GM23338 (cell line): ENCODE data around the gene AOC2. TPM values are rescaled to one million over a fixed set of nuclear protein-coding genes. Genes with fewer than 3 reads are reported as not detected.
"Not testable (repeated sequence)": the region's sequence is repeated elsewhere in the genome, so short reads cannot be mapped to it uniquely, and the experiment has no call there.

ENCODE experiments used
- ATAC-seq: fragments of 200-7000 bp; cut with Tn5 transposase; 3 replicates; pipeline ENCODE4 v1.9.1; 2020
- DNase-seq: peaks from one replicate; pipeline ENCODE4 v3.0.0-alpha.2; 2015; ENCODE audit warnings: low spot score
- H2AFZ ChIP-seq: fragments of 200-600 bp; sonication (generic); 2 replicates; pipeline ENCODE4 v1.8.0; 2016; ENCODE audit warnings: antibody characterized with exemption, mild to moderate bottlenecking, moderate library complexity
- H3F3A ChIP-seq: fragments of 200-600 bp; sonication (generic); replicated peaks from 2 replicates; pipeline ENCODE4 v1.8.0; 2017; ENCODE audit warnings: antibody characterized with exemption, mixed run types, low read depth
- H3K27ac ChIP-seq: fragments of 200-600 bp; sonication (generic); 2 replicates; pipeline ENCODE4 v1.6.1; 2016; ENCODE audit warnings: low read depth
- H3K27me3 ChIP-seq: fragments of 200-600 bp; sonication (generic); 2 replicates; pipeline ENCODE4 v1.8.0; 2016; ENCODE audit warnings: mild to moderate bottlenecking, mixed run types, moderate library complexity; ENCODE audit not compliant: insufficient read depth
- H3K36me3 ChIP-seq: fragments of 200-600 bp; sonication (generic); 2 replicates; pipeline ENCODE4 v1.8.0; 2016; ENCODE audit warnings: mild to moderate bottlenecking; ENCODE audit not compliant: insufficient read depth
- H3K4me1 ChIP-seq: fragments of 200-600 bp; sonication (generic); 2 replicates; pipeline ENCODE4 v1.8.0; 2016; ENCODE audit warnings: mild to moderate bottlenecking, moderate library complexity; ENCODE audit not compliant: insufficient read depth
- H3K4me2 ChIP-seq: fragments of 200-600 bp; sonication (generic); 2 replicates; pipeline ENCODE4 v1.7.1; 2017; ENCODE audit warnings: mixed run types
- H3K4me3 ChIP-seq: fragments of 200-600 bp; sonication (generic); 2 replicates; pipeline ENCODE4 v1.6.1; 2016; ENCODE audit warnings: mixed run types
- H3K79me2 ChIP-seq: fragments of 200-600 bp; sonication (generic); replicated peaks from 2 replicates; pipeline ENCODE4 v1.8.0; 2017; ENCODE audit warnings: mild to moderate bottlenecking; ENCODE audit not compliant: insufficient read depth
- H3K9me2 ChIP-seq: fragments of 200-600 bp; sonication (generic); 2 replicates; pipeline ENCODE4 v1.8.0; 2017; ENCODE audit not compliant: insufficient read depth
- H4K20me1 ChIP-seq: fragments of 200-600 bp; sonication (generic); replicated peaks from 2 replicates; pipeline ENCODE4 v1.8.0; 2017; ENCODE audit warnings: mild to moderate bottlenecking; ENCODE audit not compliant: insufficient read depth
- H3K27ac Mint-ChIP-seq: 2 replicates; pipeline ENCODE4 v1.8.0; 2020; ENCODE audit warnings: inconsistent platforms, mild to moderate bottlenecking, moderate library complexity, mixed read lengths
- H3K27me3 Mint-ChIP-seq: 3 replicates; pipeline ENCODE4 v1.8.0; 2022; ENCODE audit warnings: low read depth, mild to moderate bottlenecking, moderate library complexity, mixed read lengths, inconsistent platforms; ENCODE audit not compliant: insufficient read depth, poor library complexity
- H3K36me3 Mint-ChIP-seq: 3 replicates; pipeline ENCODE4 v1.8.0; 2021; ENCODE audit warnings: low read depth, mild to moderate bottlenecking, inconsistent platforms, moderate library complexity, mixed read lengths
- H3K4me1 Mint-ChIP-seq: 3 replicates; pipeline ENCODE4 v1.8.0; 2020; ENCODE audit warnings: mild to moderate bottlenecking, inconsistent platforms, mixed read lengths
- H3K4me3 Mint-ChIP-seq: 3 replicates; pipeline ENCODE4 v1.8.0; 2021; ENCODE audit warnings: moderate library complexity, mild to moderate bottlenecking, inconsistent platforms, mixed read lengths
- H3K9me3 Mint-ChIP-seq: 3 replicates; pipeline ENCODE4 v1.8.0; 2020; ENCODE audit warnings: moderate library complexity, mild to moderate bottlenecking, inconsistent platforms, mixed read lengths
- EZH2 ChIP-seq: fragments of 200-600 bp; sonication (generic); IDR thresholded peaks from one replicate; pipeline ENCODE4 v1.8.0; 2017; ENCODE audit warnings: antibody characterized with exemption, mild to moderate bottlenecking, low read depth; ENCODE audit not compliant: unreplicated experiment
- EZH2phosphoT487 ChIP-seq: fragments of 200-600 bp; sonication (generic); IDR thresholded peaks from one replicate; pipeline ENCODE4 v1.8.1; 2018; ENCODE audit warnings: antibody characterized with exemption; ENCODE audit not compliant: unreplicated experiment
- JUNB ChIP-seq: IDR thresholded peaks from one replicate; pipeline ENCODE4 v1.6.1; 2016; ENCODE audit warnings: antibody characterized with exemption; ENCODE audit not compliant: unreplicated experiment
- NANOG ChIP-seq: IDR thresholded peaks from 2 replicates; pipeline ENCODE4 v1.6.1; 2016; ENCODE audit warnings: antibody characterized with exemption, borderline replicate concordance
- REST ChIP-seq: IDR thresholded peaks from one replicate; pipeline ENCODE4 v1.6.1; 2018; ENCODE audit warnings: antibody characterized with exemption; ENCODE audit not compliant: unreplicated experiment
- STAT1 ChIP-seq: IDR thresholded peaks from one replicate; pipeline ENCODE4 v1.6.1; 2016; ENCODE audit warnings: antibody characterized with exemption; ENCODE audit not compliant: unreplicated experiment
- ZNF114 ChIP-seq: fragments of 250-450 bp; sonication (Bioruptor Pico); IDR thresholded peaks from 2 replicates; pipeline ENCODE4 v1.5.0; 2020; ENCODE audit warnings: mild to moderate bottlenecking, moderate library complexity
- ZNF331 ChIP-seq: fragments of 250-450 bp; sonication (Bioruptor Pico); IDR thresholded peaks from 2 replicates; pipeline ENCODE4 v1.5.0; 2020; ENCODE audit warnings: low read depth, mild to moderate bottlenecking, moderate library complexity
- ZNF462 ChIP-seq: fragments of 250-450 bp; sonication (Bioruptor Pico); IDR thresholded peaks from 2 replicates; pipeline ENCODE4 v1.5.0; 2020; ENCODE audit warnings: mild to moderate bottlenecking, moderate library complexity
- polyA plus RNA-seq: library from polyadenylated mRNA; unstranded; fragments of >200 nt; fragmentation: Nextera tagmentation; extraction: Ambion mirVana; gene quantifications from 2 replicates; pipeline ENCODE4 v1.2.1, GENCODE V29; 2016
- total RNA-seq: library from RNA; depleted of rRNA; stranded (reverse); fragments of >200 nt; shearing (Covaris generic); gene quantifications from 2 replicates; pipeline ENCODE4 v1.2.3, GENCODE V29; 2014
- TF ChIP-seq, protein P1 (sequence below): IDR thresholded peaks from 2 replicates; pipeline ENCODE4 v1.6.1; 2016; ENCODE audit warnings: antibody characterized with exemption

The AOC2 gene
- total and polyA plus RNA-seq, 2 experiments from 2014 or later: 2.0 to 5.8 TPM

DNA sequence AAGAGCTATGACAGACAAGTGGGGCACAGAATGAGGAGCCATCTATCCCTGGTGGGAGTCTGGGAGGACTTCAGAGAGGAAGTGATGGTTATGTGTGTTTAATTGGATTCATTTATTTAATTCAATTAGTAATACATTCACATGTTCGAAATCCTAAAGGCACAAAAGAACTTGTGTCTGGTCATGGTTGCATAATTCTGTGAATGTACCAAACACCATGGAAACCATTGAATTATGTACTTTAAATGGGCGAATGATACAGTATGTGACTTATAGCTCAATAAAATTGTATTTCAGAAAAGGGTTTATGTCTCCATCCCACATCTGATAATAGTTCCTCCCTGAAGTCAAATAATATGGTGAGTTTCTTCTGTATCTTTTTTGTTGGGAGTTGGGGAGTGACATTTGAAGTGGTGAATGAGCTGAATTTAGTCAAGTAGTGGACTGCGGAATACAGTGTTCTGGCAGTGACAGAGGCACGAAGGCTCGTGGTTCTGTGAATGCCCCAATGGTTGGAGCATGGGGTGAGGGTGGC lies 36.5 kb downstream of the AOC2 start:
- Histone ChIP-seq H3K27ac (no peak overlapping the region), H3K4me3 (no peak overlapping the region), H3K27me3 (peaks cover 7% of the 10 kb centered on the region; the same call in 1 of the 2 replicates), H3K4me1 (peaks cover 5% of the 10 kb centered on the region; the same call in 1 of the 2 replicates), H3K79me2 (no peaks in the 10 kb centered on the region), H4K20me1 (no peaks in the 10 kb centered on the region), H2AFZ (no peak overlapping the region), H3K36me3 (no peaks in the 10 kb centered on the region), H3K4me2 (no peak overlapping the region), H3F3A (no peaks in the 10 kb centered on the region), H3K9me2 (no peaks in the 10 kb centered on the region)
- TF ChIP-seq REST: no peak
- TF ChIP-seq ZNF331 (CRISPR knock-in tag): no peak
- no peak for TF ChIP-seq ZNF462
- no peak for TF ChIP-seq NANOG
- TF ChIP-seq EZH2: no peak
- no peak for TF ChIP-seq JUNB
- TF ChIP-seq STAT1: no peak
- TF ChIP-seq EZH2phosphoT487: no peak
- TF ChIP-seq, protein P1, sequence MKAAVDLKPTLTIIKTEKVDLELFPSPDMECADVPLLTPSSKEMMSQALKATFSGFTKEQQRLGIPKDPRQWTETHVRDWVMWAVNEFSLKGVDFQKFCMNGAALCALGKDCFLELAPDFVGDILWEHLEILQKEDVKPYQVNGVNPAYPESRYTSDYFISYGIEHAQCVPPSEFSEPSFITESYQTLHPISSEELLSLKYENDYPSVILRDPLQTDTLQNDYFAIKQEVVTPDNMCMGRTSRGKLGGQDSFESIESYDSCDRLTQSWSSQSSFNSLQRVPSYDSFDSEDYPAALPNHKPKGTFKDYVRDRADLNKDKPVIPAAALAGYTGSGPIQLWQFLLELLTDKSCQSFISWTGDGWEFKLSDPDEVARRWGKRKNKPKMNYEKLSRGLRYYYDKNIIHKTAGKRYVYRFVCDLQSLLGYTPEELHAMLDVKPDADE: no peak
- no peak for TF ChIP-seq ZNF114
- ATAC-seq: no peak
- Mint-ChIP-seq H3K36me3 (no peaks in the 10 kb centered on the region), H3K9me3 (no peaks in the 10 kb centered on the region; the same call in 2 of the 3 replicates), H3K4me1 (peaks cover 15% of the 10 kb centered on the region), H3K27ac (no peak overlapping the region), H3K27me3 (peaks cover 16% of the 10 kb centered on the region), H3K4me3 (no peak overlapping the region)
- no peak for DNase-seq

DNA sequence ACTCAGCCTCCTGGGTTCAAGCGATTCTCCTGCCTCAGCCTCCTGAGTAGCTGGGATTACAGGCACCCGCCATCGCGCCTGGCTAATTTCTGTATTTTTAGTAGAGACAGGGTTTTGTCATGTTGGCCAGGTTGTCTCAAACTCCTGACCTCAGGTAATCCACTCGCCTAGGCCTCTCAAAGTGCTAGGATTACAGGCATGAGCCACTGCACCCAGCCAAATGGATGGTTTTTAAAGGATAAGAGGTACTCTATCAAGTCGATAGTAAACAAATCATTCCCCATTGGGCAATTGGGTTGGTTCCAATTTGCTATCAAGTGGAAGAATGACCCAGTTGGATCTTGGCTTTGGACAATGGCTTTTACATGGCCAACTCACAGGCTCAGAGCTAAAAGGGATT lies 37.3 kb downstream of the AOC2 start:
- H3K4me3 ChIP-seq, H3F3A ChIP-seq, H4K20me1 ChIP-seq, H2AFZ ChIP-seq, H3K27ac ChIP-seq, H3K9me3 Mint-ChIP-seq, H3K36me3 ChIP-seq, ATAC-seq, H3K27me3 ChIP-seq, H3K4me1 ChIP-seq, H3K9me2 ChIP-seq, H3K79me2 ChIP-seq, H3K4me3 Mint-ChIP-seq, H3K36me3 Mint-ChIP-seq, DNase-seq, H3K4me2 ChIP-seq, H3K27ac Mint-ChIP-seq: not testable (repeated sequence)
- H3K4me1 Mint-ChIP-seq: peaks cover 15% of the 10 kb centered on the region
- H3K27me3 Mint-ChIP-seq: peaks cover 15% of the 10 kb centered on the region
